ENCODE results near the gene C16orf89. TPM values are rescaled to one million over a fixed set of nuclear protein-coding genes. Genes with fewer than 3 reads are reported as not detected.
A peak's percentile ranks its signal among the peaks of the same experiment; 100 is the strongest.

C16orf89 gene
- total RNA-seq, 4 donors from 2014 or later, result 0.38 to 4.8 (median 2.4) TPM

DNA sequence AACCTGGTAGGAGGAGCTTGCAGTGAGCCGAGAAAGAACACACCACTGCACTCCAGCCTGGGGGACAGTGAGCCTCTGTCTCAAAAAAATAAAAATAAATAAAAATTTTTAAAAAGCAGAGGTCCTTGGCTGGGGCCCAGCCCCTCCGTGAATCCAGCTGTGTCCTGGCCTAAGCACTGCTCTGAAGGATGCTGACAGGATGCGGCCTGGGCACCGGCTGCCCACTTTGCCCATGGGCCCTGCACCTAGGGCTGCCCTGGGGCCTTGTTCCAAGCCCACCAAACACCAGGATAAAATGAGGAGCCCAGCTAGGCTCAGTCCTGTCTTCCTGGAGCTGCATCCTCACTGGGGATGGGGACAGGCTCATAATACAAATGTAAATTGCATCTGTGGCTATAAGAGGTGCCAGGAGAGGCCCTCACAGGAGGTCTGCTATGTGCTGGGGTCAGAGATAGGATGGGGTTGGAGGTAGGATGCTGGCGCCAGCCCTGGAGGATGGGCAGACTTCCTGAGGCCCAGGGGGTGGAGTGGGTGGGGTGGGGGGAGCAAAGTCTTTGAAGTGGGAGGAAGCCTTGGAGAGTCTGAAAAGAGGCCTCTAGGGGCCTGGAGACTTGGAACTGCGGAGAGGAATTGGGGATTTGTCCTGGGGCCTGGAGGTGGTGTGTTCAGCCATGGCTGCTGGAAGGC, 6.2 kb downstream of the C16orf89 start:
- Histone ChIP-seq H3K27me3 (no peaks in the 10 kb centered on the region), H3K36me3 (no peaks in the 10 kb centered on the region), H3K4me3 (no peak overlapping the region), H3K27ac (no peak overlapping the region), H3K9me3 (no peaks in the 10 kb centered on the region), H3K4me1 (no peaks in the 10 kb centered on the region)
- TF ChIP-seq POLR2A (IDR thresholded peaks at IDR 0.05) (no peak), CTCF (IDR thresholded peaks at IDR 0.05) (no peak)
- WGBS, 2 donors, result 71 to 75% methylated on average over 5 of the region's 6 CpGs
- no peak for DNase-seq
- intact Hi-C loops (cut with DNase I), result no loop called here

DNA sequence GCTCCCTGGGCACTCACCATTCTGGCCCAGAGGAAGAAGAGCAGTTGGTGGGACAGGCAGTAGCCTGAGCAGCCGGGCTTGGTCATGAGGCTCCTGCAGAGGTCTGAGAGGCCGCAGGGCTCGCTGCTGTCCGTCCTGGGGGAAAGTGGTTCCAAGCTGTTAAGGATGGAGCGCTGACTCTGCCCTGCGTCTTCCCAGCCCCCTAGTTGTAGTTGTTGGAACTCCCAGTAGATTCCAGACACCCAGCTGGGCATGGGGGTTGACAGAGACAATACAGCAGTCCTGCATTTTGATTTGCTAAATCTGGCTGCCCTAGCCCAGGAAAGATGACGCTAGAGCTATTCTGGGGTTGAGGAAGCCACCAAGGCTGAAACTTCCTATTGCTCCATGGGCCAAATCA, 7.3 kb downstream of the C16orf89 start:
- no peak for DNase-seq
- Histone ChIP-seq H3K36me3 (no peaks in the 10 kb centered on the region), H3K9me3 (no peaks in the 10 kb centered on the region), H3K27me3 (no peaks in the 10 kb centered on the region), H3K4me3 (no peak overlapping the region), H3K27ac (no peak overlapping the region), H3K4me1 (no peaks in the 10 kb centered on the region)
- intact Hi-C loops (cut with DNase I), result no loop called here
- TF ChIP-seq POLR2A (IDR thresholded peaks at IDR 0.05), result no peak
- no peak for TF ChIP-seq CTCF (IDR thresholded peaks at IDR 0.05)
- WGBS, 2 donors, result 77% methylated on average over 7 of the region's 7 CpGs; no CpG with 5 or more reads in 1 of the 2 donors

DNA sequence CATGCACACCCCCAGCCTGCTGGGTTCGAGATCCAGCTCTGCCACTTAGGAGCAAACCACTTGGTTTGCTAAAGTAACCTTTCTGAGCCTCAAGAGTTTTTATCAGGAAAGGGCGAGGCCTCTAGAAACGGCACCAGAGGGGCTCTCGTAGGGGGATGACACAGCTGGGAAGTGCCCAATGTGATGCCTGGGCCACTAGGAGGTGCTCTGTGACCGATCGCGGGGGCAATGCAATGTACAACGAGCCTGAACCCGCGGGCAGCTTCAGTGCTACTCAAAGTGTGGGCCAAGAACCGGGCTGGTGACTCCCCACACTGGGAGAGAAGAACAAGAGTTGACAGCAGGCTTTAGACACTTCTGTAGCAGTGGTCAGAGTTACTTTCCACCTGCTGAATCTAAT, 9.4 kb downstream of the C16orf89 start:
- DNase-seq, result no peak
- H3K36me3 ChIP-seq, result no peaks in the 10 kb centered on the region
- no peak overlapping the region for H3K27ac ChIP-seq
- no peaks in the 10 kb centered on the region for H3K9me3 ChIP-seq
- WGBS, 2 donors, result 10 to 15% methylated on average over 6 to 11 of the region's 11 CpGs
- no peaks in the 10 kb centered on the region for H3K4me1 ChIP-seq
- H3K27me3 ChIP-seq, result no peaks in the 10 kb centered on the region
- intact Hi-C loops (cut with DNase I), result no loop called here
- no peak overlapping the region for H3K4me3 ChIP-seq
- TF ChIP-seq POLR2A (IDR thresholded peaks at IDR 0.05) (no peak), CTCF (IDR thresholded peaks at IDR 0.05) (peak in 3 of 6 experiments; percentile 11 to 34 (median 13))

DNA sequence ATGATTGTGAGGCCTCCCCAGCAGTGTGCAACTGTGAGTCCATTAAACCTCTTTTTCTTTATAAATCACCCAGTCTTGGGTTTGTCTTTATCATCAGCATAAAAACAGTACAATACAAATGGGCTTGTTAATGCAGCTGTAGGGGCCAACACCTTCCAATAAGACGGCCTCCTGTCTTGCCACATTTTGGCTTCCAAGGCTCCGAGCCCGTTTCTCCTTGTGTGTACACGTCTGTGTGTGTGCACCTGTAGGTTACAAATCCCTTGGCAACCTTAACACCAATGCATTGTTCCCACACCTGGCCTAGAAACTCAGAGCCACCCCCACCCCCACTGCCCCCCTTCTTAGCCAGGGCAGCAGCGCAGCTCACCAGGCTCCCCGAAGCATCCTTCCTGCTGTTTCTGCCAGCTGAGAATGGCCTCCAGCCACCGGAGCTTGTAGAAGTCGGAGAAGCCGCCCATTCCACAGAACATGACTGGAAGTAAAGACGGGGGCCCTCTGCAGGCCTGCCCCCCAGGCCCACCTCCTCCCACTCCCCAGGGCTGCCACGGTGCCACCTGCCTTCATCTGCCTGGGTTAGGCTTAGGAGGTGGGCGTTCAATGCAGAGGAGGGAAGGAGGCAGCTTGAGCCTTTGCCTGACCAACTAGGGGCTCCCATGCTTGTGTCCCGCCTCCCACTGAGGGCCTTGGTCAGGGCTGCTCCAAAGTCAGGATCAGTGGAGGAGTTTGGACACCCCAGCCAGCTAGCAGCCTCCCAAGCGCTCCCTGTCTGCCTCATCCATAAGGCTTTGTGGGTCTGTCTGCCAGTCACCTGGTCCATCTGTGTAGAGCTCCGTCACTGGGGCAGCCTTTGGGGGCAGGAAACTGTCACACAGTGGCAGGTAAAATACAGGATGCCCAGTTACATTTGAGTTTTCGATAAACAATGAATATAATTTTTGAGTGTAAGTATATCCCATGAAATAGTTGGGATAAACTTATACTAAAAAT, 10.6 kb downstream of the C16orf89 start:
- no peak overlapping the region for H3K4me3 ChIP-seq
- no peaks in the 10 kb centered on the region for H3K27me3 ChIP-seq
- no peaks in the 10 kb centered on the region for H3K4me1 ChIP-seq
- intact Hi-C loops (cut with DNase I), result no loop called here
- H3K27ac ChIP-seq, result no peak overlapping the region
- WGBS, 2 donors, result 38 to 64% methylated on average over 7 to 12 of the region's 16 CpGs
- no peaks in the 10 kb centered on the region for H3K36me3 ChIP-seq
- no peaks in the 10 kb centered on the region for H3K9me3 ChIP-seq
- no peak for DNase-seq
- no peak for TF ChIP-seq POLR2A (IDR thresholded peaks at IDR 0.05)
- TF ChIP-seq CTCF (IDR thresholded peaks at IDR 0.05), result no peak

GRCh38 chr16:5046914-5047313, 18.8 kb downstream of the C16orf89 start:
- intact Hi-C loops (cut with DNase I), result no loop called here
- no peak for DNase-seq
- no peaks in the 10 kb centered on the region for H3K9me3 ChIP-seq

More at GRCh38 chr16:5046914-5047313, 18.8 kb downstream of the C16orf89 start:
- Histone ChIP-seq H3K36me3 (no peaks in the 10 kb centered on the region), H3K27me3 (peaks cover 0 to 4% (median 0%) of the 10 kb centered on the region in 4 donors), H3K4me3 (no peak overlapping the region), H3K4me1 (no peaks in the 10 kb centered on the region), H3K27ac (no peak overlapping the region)
- WGBS, 2 donors, result 75 to 76% methylated on average over 2 of the region's 2 CpGs
- no peak for TF ChIP-seq CTCF (IDR thresholded peaks at IDR 0.05)
- no peak for TF ChIP-seq POLR2A (IDR thresholded peaks at IDR 0.05)
